OCI-LY1 (cell line): ENCODE measurements around the gene ZBTB16.

Experiments
- H2AFZ ChIP-seq: fragments of 200-600 bp; sonication (generic), shearing (Covaris generic); 2 replicates; pipeline ENCODE4 v1.6.0; 2014; ENCODE audit warnings: antibody characterized with exemption, mild to moderate bottlenecking, low read length
- H3F3A ChIP-seq: fragments of 200-600 bp; sonication (generic), shearing (Covaris generic); 2 replicates; pipeline ENCODE4 v1.6.0; 2014; ENCODE audit warnings: mild to moderate bottlenecking, antibody characterized with exemption, low read length, moderate library complexity; ENCODE audit not compliant: insufficient read depth
- H3K27ac ChIP-seq: fragments of 200-600 bp; sonication (generic); 2 replicates; pipeline ENCODE4 v1.5.1; 2014; ENCODE audit warnings: low read length, mixed run types, mild to moderate bottlenecking, low read depth; ENCODE audit not compliant: poor library complexity, severe bottlenecking
- H3K27me3 ChIP-seq: fragments of 200-600 bp; sonication (generic); 2 replicates; pipeline ENCODE4 v1.6.0; 2014; ENCODE audit warnings: antibody characterized with exemption, mild to moderate bottlenecking, low read length, moderate library complexity; ENCODE audit not compliant: insufficient read depth
- H3K36me3 ChIP-seq: fragments of 200-600 bp; sonication (generic); 2 replicates; pipeline ENCODE4 v1.6.1; 2014; ENCODE audit warnings: mild to moderate bottlenecking, antibody characterized with exemption, low read length, moderate library complexity, mixed read lengths; ENCODE audit not compliant: insufficient read depth
- H3K4me1 ChIP-seq: fragments of 200-600 bp; sonication (generic); 2 replicates; pipeline ENCODE4 v1.5.1; 2014; ENCODE audit warnings: mild to moderate bottlenecking, low read length, moderate library complexity; ENCODE audit not compliant: insufficient read depth, severe bottlenecking
- H3K4me2 ChIP-seq: fragments of 200-600 bp; sonication (generic), shearing (Covaris generic); 2 replicates; pipeline ENCODE4 v1.6.1; 2014; ENCODE audit warnings: low read length
- H3K4me3 ChIP-seq: fragments of 200-600 bp; sonication (generic); 2 replicates; pipeline ENCODE4 v1.5.1; 2014; ENCODE audit warnings: low read length, low read depth, mild to moderate bottlenecking, mixed read lengths; ENCODE audit not compliant: poor library complexity, severe bottlenecking
- H3K79me2 ChIP-seq: fragments of 200-600 bp; shearing (Covaris generic); 2 replicates; pipeline ENCODE4 v1.6.1; 2016; ENCODE audit warnings: mixed run types, low read length, mixed read lengths; ENCODE audit not compliant: insufficient read depth
- H3K9ac ChIP-seq: fragments of 200-600 bp; sonication (generic), shearing (Covaris generic); 2 replicates; pipeline ENCODE4 v1.6.1; 2014; ENCODE audit warnings: mild to moderate bottlenecking, low read length, mixed read lengths
- H3K9me2 ChIP-seq: fragments of 200-600 bp; sonication (generic), shearing (Covaris generic); 2 replicates; pipeline ENCODE4 v1.6.1; 2014; ENCODE audit warnings: low read depth, mild to moderate bottlenecking, low read length, mixed read lengths
- H3K9me3 ChIP-seq: fragments of 200-600 bp; shearing (Covaris generic); 2 replicates; pipeline ENCODE4 v1.6.1; 2014; ENCODE audit warnings: low read length, mixed read lengths
- H4K20me1 ChIP-seq: fragments of 200-600 bp; sonication (generic), shearing (Covaris generic); 2 replicates; pipeline ENCODE4 v1.6.0; 2016; ENCODE audit warnings: mild to moderate bottlenecking, low read length; ENCODE audit not compliant: insufficient read depth
- EZH2 ChIP-seq: fragments of 200-600 bp; sonication (generic), shearing (Covaris generic); IDR thresholded peaks from 2 replicates; pipeline ENCODE4 v1.8.0; 2017; ENCODE audit warnings: borderline replicate concordance, mixed run types, mild to moderate bottlenecking, antibody characterized with exemption, low read length, moderate library complexity, mixed read lengths
- TF ChIP-seq, protein P1 (sequence below): fragments of 200-600 bp; sonication (generic), shearing (Covaris generic); IDR thresholded peaks from 2 replicates; pipeline ENCODE4 v1.5.1; 2017; ENCODE audit warnings: mild to moderate bottlenecking, antibody characterized with exemption, low read length, moderate library complexity, mixed read lengths

The ZBTB16 gene

DNA sequence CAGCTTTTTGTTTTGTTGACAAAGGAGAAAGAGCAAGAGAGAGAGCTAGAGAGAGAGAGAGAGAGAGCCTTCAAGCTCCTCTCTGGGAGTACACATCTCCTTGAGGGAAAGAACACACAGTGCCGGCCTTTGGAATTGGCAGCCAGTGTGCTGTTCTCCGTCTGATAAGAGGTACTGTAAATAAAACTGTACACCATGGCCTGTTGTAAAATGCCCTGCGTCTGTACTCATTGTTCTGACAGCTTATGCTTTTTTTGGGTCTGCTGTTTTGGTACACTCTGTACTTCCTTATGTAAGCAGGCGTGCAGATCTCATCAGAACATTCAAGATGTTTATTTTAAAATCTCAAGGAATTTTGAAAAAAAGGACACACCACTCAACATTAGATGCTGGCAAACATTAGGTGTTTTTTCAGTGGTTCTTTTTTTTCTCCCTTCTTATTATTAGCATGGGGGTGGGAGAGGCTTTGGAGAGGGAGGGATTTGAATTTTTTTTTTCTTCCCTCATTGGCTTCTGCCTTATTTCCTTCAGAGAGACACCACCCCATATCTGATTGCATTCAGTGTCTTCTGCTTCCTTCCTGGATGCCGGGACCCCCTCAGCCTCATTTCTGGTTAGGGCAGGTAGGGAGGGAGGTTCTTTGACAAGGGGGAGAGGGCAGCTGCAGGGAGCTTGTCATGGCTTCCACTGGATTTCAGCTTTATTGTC lies 119.9 kb downstream of the ZBTB16 start:
- Histone ChIP-seq H3K36me3 (no peaks in the 10 kb centered on the region), H3K27ac (peak overlapping the region; percentile 51), H2AFZ (no peak overlapping the region), H3K9me2 (no peaks in the 10 kb centered on the region), H3K4me2 (peak overlapping the region; percentile 35; the same call in 1 of the 2 replicates), H3K4me3 (peak overlapping the region; percentile 40), H3K27me3 (no peaks in the 10 kb centered on the region), H3K4me1 (peaks cover 32% of the 10 kb centered on the region), H3F3A (no peaks in the 10 kb centered on the region), H3K9ac (peak overlapping the region; percentile 45; the same call in 1 of the 2 replicates), H3K79me2 (no peaks in the 10 kb centered on the region), H4K20me1 (no peaks in the 10 kb centered on the region), H3K9me3 (no peaks in the 10 kb centered on the region)
- TF ChIP-seq, protein P1, sequence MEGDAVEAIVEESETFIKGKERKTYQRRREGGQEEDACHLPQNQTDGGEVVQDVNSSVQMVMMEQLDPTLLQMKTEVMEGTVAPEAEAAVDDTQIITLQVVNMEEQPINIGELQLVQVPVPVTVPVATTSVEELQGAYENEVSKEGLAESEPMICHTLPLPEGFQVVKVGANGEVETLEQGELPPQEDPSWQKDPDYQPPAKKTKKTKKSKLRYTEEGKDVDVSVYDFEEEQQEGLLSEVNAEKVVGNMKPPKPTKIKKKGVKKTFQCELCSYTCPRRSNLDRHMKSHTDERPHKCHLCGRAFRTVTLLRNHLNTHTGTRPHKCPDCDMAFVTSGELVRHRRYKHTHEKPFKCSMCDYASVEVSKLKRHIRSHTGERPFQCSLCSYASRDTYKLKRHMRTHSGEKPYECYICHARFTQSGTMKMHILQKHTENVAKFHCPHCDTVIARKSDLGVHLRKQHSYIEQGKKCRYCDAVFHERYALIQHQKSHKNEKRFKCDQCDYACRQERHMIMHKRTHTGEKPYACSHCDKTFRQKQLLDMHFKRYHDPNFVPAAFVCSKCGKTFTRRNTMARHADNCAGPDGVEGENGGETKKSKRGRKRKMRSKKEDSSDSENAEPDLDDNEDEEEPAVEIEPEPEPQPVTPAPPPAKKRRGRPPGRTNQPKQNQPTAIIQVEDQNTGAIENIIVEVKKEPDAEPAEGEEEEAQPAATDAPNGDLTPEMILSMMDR: no peak
- TF ChIP-seq EZH2: no peak

GRCh38 chr11:114180301-114181055 lies 121.0 kb downstream of the ZBTB16 start:
- Histone ChIP-seq H3K9me2 (no peaks in the 10 kb centered on the region), H3K27ac (peak overlapping the region; percentile 51), H3K9ac (no peak overlapping the region; the same call in 1 of the 2 replicates), H3K79me2 (no peaks in the 10 kb centered on the region), H4K20me1 (no peaks in the 10 kb centered on the region), H3K4me3 (peak overlapping the region; percentile 40), H3K9me3 (no peaks in the 10 kb centered on the region), H3K4me1 (peaks cover 32% of the 10 kb centered on the region), H3K36me3 (no peaks in the 10 kb centered on the region), H3K27me3 (no peaks in the 10 kb centered on the region), H3K4me2 (peak overlapping the region; percentile 35; the same call in 1 of the 2 replicates), H2AFZ (no peak overlapping the region), H3F3A (no peaks in the 10 kb centered on the region)
- TF ChIP-seq, protein P1: peak; percentile 73
- no peak for TF ChIP-seq EZH2

- Histone ChIP-seq H3K4me2 (no peak overlapping the region), H3K79me2 (no peaks in the 10 kb centered on the region), H4K20me1 (no peaks in the 10 kb centered on the region), H3K36me3 (no peaks in the 10 kb centered on the region), H3K27me3 (no peaks in the 10 kb centered on the region), H3K27ac (no peak overlapping the region), H3K9me2 (no peaks in the 10 kb centered on the region), H3F3A (no peaks in the 10 kb centered on the region), H3K9me3 (no peaks in the 10 kb centered on the region), H2AFZ (no peak overlapping the region), H3K4me1 (peaks cover 32% of the 10 kb centered on the region), H3K4me3 (no peak overlapping the region), H3K9ac (no peak overlapping the region)
- TF ChIP-seq, protein P1: no peak
- no peak for TF ChIP-seq EZH2
These were observed 121.7 kb downstream of the ZBTB16 start for GRCh38 chr11:114181195-114181594.
